ENCODE data around the gene NPAT. TPM values are rescaled to one million over a fixed set of nuclear protein-coding genes. Genes with fewer than 3 reads are reported as not detected.

The NPAT gene
- total and polyA plus RNA-seq, 2 of the 13 experiments (the other 11 are each of a cell fraction or from before 2014, with no cell fraction given) = 4.4 to 11.2 TPM

- TF ChIP-seq ZMAT3 (CRISPR knock-in tag; conservative IDR thresholded peaks at IDR 0.05) = peak; percentile 84
- no peak for TF ChIP-seq PLSCR1 (CRISPR knock-in tag; IDR thresholded peaks at IDR 0.05; ENCODE audit: borderline replicate concordance)
- TF ChIP-seq JUND (CRISPR knock-in tag; IDR thresholded peaks at IDR 0.05) = no peak
- TF ChIP-seq ZNF672 (CRISPR knock-in tag; IDR thresholded peaks at IDR 0.05) = no peak
- TF ChIP-seq ZNF777 (CRISPR knock-in tag; IDR thresholded peaks at IDR 0.05) = no peak
- TF ChIP-seq NRL (CRISPR knock-in tag; IDR thresholded peaks at IDR 0.05; ENCODE audit: borderline replicate concordance) = peak; percentile 94
- TF ChIP-seq ZSCAN20 (CRISPR knock-in tag; IDR thresholded peaks at IDR 0.05; ENCODE audit: borderline replicate concordance) = no peak; the same call in 1 of the 2 replicates
- no peak for TF ChIP-seq CHD2 (IDR thresholded peaks at IDR 0.05; ENCODE audit: low read depth, low read length)
- TF ChIP-seq JARID2 (CRISPR knock-in tag; IDR thresholded peaks at IDR 0.05; ENCODE audit: insufficient replicate concordance) = no peak
- 0 out of 2 replicates have a peak, but pooled peaks have one; percentile 32 for TF ChIP-seq ZNF776 (CRISPR knock-in tag; IDR thresholded peaks at IDR 0.05)
- no peak for TF ChIP-seq TBX3 (IDR thresholded peaks at IDR 0.05; ENCODE audit: borderline replicate concordance)
- TF ChIP-seq ZNF142 (CRISPR knock-in tag; IDR thresholded peaks at IDR 0.05) = peak; percentile 58
- TF ChIP-seq ZFP37 (CRISPR knock-in tag; IDR thresholded peaks at IDR 0.05; ENCODE audit: borderline replicate concordance) = no peak
- TF ChIP-seq ZNF510 (CRISPR knock-in tag; IDR thresholded peaks at IDR 0.05; ENCODE audit: low read depth) = no peak
- peak; percentile 80 for TF ChIP-seq BRF2 (CRISPR knock-in tag; IDR thresholded peaks at IDR 0.05)
- TF ChIP-seq CREB1 (IDR thresholded peaks at IDR 0.05) = 0 out of 2 replicates have a peak, but pooled peaks have one; percentile 11
- peak; percentile 37; the same call in 1 of the 2 replicates for TF ChIP-seq CREB1 (CRISPR knock-in tag; IDR thresholded peaks at IDR 0.05)
- TF ChIP-seq ZNF607 (CRISPR knock-in tag; IDR thresholded peaks at IDR 0.05; ENCODE audit: borderline replicate concordance) = peak; percentile 69
- no peak for TF ChIP-seq ZNF577 (CRISPR knock-in tag; IDR thresholded peaks at IDR 0.05; ENCODE audit: borderline replicate concordance, low read depth)
- no peak for TF ChIP-seq ZNF468 (CRISPR knock-in tag; IDR thresholded peaks at IDR 0.05)
- TF ChIP-seq ZNF274 (CRISPR knock-in tag; IDR thresholded peaks at IDR 0.05) = peak; percentile 75; the same call in 1 of the 2 replicates
Observed at GRCh38 chr11:108121274-108122155, 100.9 kb downstream of the NPAT start, which contains the start of gene ACAT1 (continued).

Data from HepG2 (cell line).